Measurements from ENCODE around the gene ZNF436.
"Not testable (repeated sequence)": the region's sequence is repeated elsewhere in the genome, so short reads cannot be mapped to it uniquely, and the experiment has no call there.

Gene ZNF436

GRCh38 chr1:23362218-23362713 is 7.4 kb downstream of the ZNF436 start:
- DNase-seq: no peak

GRCh38 chr1:23358310-23358875 is 11.2 kb downstream of the ZNF436 start:
- DNase-seq: no peak

- DNase-seq: no peak
These were observed 12.3 kb downstream of the ZNF436 start for GRCh38 chr1:23357138-23357908.

GRCh38 chr1:23356471-23357137 is 13.0 kb downstream of the ZNF436 start:
- DNase-seq: no peak

- no peak for DNase-seq
These were observed 15.4 kb downstream of the ZNF436 start for GRCh38 chr1:23354245-23354644.

- no peak for DNase-seq
These were observed 17.4 kb downstream of the ZNF436 start for GRCh38 chr1:23352096-23352695.

GRCh38 chr1:23345920-23346319 is 23.7 kb downstream of the ZNF436 start:
- no peak for DNase-seq

GRCh38 chr1:23344987-23345472 is 24.6 kb downstream of the ZNF436 start:
- no peak for DNase-seq

GRCh38 chr1:23344111-23344986 is 25.3 kb downstream of the ZNF436 start, which contains the start of gene HNRNPR:
HNRNPR (minus strand) TSS chr1:23344284; CDS start chr1:23341008, 3,276 bp downstream.
- DNase-seq: peak; percentile 100

- DNase-seq: no peak
These were observed 26.2 kb downstream of the ZNF436 start for GRCh38 chr1:23343221-23344110.

- no peak for DNase-seq
These were observed 27.5 kb downstream of the ZNF436 start for GRCh38 chr1:23341931-23342692.

- DNase-seq: no peak
These were observed 30.0 kb downstream of the ZNF436 start for GRCh38 chr1:23339632-23340031.

- DNase-seq: no peak
These were observed 31.8 kb downstream of the ZNF436 start for GRCh38 chr1:23337869-23338268.

- no peak for DNase-seq
These were observed 37.9 kb downstream of the ZNF436 start for GRCh38 chr1:23331713-23332112.

GRCh38 chr1:23330846-23331245 is 38.8 kb downstream of the ZNF436 start:
- DNase-seq: no peak

- no peak for DNase-seq
These were observed 44.2 kb downstream of the ZNF436 start for GRCh38 chr1:23325393-23325792.

GRCh38 chr1:23322770-23323169 is 46.9 kb downstream of the ZNF436 start:
- DNase-seq: no peak

GRCh38 chr1:23310280-23310679 is 59.4 kb downstream of the ZNF436 start:
- DNase-seq: not testable (repeated sequence)
